Activated CD4-positive, alpha-beta T cell treated with anti-CD3 and anti-CD28 coated beads, Interleukin-2, amount 50 U/mL, for 48 hours (primary cell): ENCODE data around the gene MAP3K21.

Experiments used
- DNase-seq, 2 experiments: peaks; one replicate each; pipeline ENCODE4 v3.0.0-alpha.2; 2020

Gene MAP3K21

GRCh38 chr1:233390842-233391737, 63.6 kb downstream of the MAP3K21 start:
- no peak for DNase-seq

- no peak for DNase-seq
Observed at GRCh38 chr1:233393084-233393840, 65.7 kb downstream of the MAP3K21 start.

- no peak for DNase-seq
Observed at GRCh38 chr1:233393926-233394680, 66.6 kb downstream of the MAP3K21 start.

- peak in 1 of 2 experiments; percentile 22 for DNase-seq
Observed at GRCh38 chr1:233394860-233395717, 67.6 kb downstream of the MAP3K21 start.

- no peak for DNase-seq
Observed at GRCh38 chr1:233395863-233396646, 68.5 kb downstream of the MAP3K21 start.

- no peak for DNase-seq
Observed at GRCh38 chr1:233406339-233406960, 78.9 kb downstream of the MAP3K21 start.

- DNase-seq = peak in 1 of 2 experiments; percentile 9
Observed at GRCh38 chr1:233406994-233407631, 79.6 kb downstream of the MAP3K21 start.

- DNase-seq = no peak
Observed at GRCh38 chr1:233409540-233409939, 82.0 kb downstream of the MAP3K21 start.

GRCh38 chr1:233410906-233411305, 83.4 kb downstream of the MAP3K21 start:
- no peak for DNase-seq

GRCh38 chr1:233412812-233413211, 85.3 kb downstream of the MAP3K21 start:
- no peak for DNase-seq

- DNase-seq = no peak
Observed at GRCh38 chr1:233421293-233421692, 93.8 kb downstream of the MAP3K21 start.

GRCh38 chr1:233424779-233425178, 97.3 kb downstream of the MAP3K21 start:
- no peak for DNase-seq

- no peak for DNase-seq
Observed at GRCh38 chr1:233427907-233428306, 100.4 kb downstream of the MAP3K21 start.

GRCh38 chr1:233431753-233432403, 104.4 kb downstream of the MAP3K21 start:
- DNase-seq = no peak

GRCh38 chr1:233432916-233433315, 105.4 kb downstream of the MAP3K21 start:
- no peak for DNase-seq

- no peak for DNase-seq
Observed at GRCh38 chr1:233433436-233434210, 106.1 kb downstream of the MAP3K21 start.
